GM21825 (cell line): ENCODE measurements around the gene WNT7B.

ENCODE experiments used
- ATAC-seq: cut with Tn5 transposase; IDR thresholded peaks from one replicate; pipeline ENCODE4 v1.9.1; 2021; ENCODE audit warnings: mild to moderate bottlenecking, moderate library complexity; ENCODE audit not compliant: unreplicated experiment

WNT7B gene

DNA sequence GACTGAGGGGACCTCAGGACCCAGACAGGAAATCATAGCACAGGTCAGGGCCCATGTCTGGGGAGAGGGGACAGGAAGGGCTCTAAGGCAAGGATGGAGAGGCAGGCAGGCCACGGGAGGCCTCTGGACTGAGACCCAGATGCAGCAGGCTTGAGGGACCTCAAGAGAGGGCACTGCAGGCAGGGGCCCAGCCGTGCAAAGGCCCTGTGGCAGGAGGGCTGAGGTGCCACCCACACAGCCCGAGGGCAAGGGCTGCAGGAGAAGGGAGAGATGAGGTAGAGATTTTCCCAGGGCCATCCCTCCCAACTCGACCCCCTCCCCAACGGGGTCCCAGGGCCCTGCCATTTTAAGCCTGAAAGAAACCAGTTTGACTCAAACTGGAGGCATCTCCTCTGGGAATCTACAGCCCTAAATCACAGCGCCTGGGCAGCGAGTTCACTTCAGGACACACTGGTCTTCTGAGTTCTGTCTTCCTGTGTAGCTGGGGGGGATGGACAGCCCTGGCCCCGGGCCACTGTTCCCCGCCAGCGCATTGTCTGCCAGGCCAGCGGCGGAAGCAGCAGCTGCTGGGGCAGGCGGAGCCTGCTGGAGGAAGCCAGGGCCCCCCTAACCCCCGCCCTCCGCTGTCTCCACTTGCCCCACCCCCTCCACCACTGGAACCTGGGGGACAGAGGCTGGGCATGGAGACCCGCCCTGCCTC, 20.3 kb upstream of the WNT7B start:
- ATAC-seq = no peak

DNA sequence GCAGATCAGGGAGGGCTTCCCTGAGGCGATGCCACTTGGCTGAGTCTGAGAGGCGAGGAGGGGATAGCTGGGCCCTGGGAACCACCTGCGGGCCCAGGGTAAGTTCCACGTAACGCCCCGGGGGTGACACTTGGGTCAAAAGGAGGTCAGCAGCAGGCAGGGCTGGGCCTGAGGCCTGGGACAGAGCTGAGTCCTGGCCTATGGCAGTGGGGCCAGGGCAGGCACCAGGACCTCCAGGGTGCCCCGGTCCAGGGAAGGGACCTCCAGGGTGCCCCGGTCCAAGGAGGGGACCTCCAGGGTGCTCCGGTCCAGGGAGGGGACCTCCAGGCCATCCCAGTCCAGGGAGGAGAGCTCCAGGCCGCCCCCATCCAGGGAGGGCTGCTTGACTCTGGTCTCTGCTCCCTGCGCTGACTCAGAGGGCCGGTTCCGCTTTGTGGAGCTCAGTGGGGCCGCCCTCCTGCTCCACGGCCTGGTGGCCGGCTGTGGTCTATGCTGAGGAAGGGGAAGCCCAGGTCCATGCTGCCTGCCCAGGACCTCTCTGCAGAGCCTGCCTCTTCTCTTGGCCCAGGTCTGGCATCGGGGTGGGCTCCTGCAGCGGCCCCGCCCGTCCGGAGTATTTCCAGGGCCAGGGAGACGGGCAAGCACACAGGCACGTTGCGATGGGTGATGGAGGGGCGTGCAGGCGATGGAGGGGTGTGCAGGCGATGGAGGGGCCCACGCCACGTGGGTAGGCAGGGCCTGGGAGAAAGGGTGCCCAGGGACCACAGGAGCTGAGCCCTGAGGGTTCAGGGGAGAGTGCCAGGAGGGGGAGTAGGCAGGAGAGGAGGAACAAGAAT, 19.5 kb upstream of the WNT7B start:
- ATAC-seq = no peak

DNA sequence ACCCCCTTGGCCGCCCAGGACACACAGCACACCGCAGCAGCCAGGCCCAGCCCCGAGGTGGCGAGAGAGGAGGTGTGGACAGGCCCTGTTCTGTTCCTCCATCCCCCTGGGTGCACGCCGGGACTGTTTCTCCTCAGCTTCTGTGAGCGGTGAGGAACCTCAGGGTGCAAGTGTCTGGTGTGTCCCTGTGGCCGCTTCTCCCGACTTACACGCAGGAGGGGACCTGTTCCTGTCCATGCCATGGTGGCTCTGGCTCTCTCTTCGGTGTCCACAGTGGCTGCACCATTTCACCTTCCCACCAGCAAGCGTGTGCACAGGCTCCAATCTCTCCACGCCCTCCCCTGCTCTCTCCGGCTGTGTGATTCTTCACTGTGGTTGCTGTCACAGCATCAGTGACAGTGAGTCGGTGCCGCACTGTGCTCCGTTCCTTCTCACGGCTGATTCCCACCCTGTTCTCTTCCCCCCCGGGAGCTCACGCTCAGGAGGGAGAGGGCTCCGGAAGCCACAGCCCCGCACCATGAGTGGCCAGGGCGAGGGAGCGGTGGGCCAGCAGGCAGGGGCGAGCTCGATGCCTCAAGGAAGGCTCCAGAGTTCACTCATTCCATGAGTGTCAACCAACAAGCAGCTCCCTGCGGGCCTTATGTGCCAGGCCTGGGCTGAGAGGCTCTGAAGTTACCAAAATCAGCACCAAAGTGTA, 18.6 kb upstream of the WNT7B start:
- no peak for ATAC-seq

DNA sequence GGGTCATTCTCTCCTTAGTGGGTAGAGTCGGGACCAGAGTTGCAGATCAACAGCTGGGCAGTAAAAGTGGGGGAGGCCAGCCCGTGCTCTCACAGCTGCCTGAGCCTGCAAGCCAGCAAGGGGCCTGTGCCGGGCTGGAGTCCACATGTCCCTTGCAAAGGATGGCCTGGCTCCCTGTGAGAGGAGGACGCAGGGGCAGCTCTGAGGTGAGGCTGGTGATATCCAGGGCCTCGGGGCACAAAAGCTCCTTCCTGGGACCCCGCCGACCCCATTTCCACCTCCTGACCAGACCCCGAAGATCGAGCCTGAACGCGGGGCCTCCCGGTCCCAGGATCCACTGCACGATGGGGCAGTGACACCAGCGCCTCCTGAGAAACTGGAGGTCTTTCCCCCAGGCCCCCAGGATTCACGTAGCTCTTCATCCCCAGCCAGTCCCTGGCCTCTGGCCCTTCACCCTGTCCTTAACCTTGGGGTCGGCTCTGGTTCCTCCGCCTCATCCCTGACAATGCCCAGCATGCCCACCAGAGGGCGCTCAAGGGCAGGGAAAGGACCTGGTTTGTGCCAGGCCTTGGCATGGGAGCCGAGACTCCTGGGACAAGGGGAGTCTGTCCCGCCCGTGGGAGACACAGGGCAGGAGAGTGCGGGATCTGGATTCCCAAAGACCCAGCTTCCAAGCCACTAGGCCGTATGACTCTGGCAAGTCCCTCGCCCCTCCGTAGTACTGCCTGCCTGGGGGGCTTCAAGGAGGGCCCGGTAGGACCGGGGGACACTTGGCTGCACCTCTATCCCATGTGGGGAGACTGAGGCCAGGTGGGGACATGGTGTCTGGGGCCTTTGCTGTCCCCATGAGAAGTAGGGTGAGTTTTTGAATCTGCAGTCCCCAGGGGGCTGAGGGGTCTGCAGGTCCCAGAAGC, 17.8 kb upstream of the WNT7B start:
- no peak for ATAC-seq

DNA sequence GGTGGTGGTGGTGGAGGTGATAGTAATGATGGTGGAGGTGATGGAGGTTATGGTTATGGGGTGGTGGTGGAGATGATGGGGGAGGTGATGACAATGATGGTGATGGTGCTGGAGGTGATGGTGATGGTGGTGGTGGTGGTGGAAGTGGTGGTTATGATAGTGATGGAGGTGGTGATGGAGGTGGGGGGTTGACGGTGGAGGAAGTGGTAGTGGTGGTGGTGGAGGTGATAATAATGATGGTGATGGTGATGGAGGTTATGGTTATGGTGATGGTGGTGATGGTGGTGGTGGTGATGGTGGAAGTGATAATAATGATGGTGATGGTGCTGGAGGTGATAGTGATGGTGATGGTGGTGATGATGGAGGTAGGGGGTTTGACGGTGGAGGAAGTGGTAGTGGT, 16.9 kb upstream of the WNT7B start:
- no peak for ATAC-seq

DNA sequence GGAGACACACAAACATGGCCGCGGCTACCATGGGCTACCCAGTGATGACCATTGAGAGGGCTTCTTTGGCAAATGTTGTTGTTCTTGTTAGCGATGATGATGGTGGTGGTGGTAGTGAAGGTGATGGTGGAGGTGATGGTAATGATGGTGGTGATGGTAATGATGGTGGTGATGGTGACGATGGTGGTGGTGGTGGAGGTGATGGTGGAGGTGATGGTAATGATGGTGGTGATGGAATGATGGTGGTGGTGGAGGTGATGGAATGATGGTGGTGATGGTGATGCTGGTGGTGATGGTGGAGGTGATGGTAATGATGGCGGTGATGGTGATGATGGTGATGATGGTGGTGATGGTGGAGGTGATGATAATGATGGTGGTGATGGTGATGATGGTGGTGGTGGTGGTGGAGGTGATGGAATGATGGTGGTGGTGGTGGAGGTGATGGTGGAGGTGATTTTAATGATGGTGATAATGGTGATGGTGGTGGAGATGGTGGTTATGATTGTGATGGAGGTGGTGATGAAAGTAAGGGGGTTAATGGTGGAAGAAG, 16.3 kb upstream of the WNT7B start:
- no peak for ATAC-seq

DNA sequence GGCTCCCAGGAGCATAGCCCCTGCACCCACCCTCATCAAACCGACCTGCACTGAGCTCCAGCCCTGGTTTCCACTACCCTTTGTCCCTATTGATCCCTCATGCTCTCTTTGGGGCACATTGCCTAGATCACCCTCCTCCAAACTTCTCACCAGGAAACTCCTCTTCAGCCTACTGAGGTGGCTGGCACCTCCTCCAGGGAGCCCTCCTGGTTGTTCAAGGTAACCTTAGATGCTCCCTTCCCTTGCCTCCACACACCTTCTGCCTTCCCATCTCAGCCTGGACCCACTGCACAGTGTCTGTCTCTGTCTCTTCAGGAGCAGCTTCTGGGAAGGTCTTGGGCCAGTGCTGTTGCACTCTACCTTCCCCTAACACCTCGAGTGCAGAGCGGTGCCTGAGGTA, 15.8 kb upstream of the WNT7B start:
- ATAC-seq = no peak

DNA sequence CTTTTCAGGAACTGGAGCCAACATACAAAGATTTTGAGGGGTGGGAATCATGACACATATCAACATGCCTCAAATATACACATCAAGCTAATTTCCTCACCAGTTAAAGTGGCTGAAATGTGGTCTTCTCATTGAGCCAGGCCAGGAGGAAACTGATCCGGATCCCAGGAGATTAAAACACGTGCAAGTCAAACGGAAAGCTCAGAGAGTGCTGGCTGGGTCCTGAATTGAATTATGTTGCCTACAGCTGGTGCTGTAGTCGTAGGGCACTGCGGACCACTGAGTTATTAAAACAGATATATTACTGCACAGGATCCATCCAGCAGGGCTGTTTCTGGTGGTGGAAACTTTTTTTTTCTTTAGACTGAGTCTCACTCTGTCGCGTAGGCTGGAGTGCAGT, 14.1 kb upstream of the WNT7B start:
- no peak for ATAC-seq

DNA sequence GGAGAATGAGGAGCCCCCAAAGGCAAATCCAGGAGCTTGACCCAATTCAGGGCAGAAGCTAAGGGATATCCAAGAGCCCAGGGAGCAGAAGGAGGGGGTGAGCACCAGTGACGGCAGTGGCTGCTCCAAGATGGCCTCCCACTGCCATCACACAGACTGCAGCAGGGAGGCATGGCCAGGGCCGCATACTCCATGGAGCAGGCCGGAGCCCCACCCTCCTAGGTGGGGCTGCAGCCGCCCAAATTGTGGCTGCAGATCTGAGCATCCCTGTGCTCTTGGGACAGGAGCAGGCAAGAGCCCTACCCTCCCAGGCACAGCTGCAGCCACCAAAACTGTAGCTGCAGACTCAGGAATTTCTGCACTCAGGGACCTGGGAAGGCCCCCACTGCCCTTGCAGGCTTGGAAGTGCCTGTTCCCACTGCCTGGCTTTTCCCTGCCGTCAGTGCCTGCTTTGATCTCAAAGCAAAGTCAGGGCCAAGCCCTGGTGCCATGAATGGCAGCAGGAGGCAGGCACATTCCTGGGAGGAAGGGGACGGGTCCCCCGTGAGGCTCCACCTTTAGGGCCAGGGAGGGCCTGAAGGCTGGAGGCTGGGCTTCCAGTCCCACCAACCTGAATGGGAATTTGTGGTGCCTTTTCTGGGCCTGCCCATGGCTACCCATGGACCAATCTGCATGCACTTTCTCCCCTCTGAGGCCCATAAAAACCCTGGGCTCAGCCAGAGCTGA, 10.3 kb upstream of the WNT7B start:
- ATAC-seq = no peak

DNA sequence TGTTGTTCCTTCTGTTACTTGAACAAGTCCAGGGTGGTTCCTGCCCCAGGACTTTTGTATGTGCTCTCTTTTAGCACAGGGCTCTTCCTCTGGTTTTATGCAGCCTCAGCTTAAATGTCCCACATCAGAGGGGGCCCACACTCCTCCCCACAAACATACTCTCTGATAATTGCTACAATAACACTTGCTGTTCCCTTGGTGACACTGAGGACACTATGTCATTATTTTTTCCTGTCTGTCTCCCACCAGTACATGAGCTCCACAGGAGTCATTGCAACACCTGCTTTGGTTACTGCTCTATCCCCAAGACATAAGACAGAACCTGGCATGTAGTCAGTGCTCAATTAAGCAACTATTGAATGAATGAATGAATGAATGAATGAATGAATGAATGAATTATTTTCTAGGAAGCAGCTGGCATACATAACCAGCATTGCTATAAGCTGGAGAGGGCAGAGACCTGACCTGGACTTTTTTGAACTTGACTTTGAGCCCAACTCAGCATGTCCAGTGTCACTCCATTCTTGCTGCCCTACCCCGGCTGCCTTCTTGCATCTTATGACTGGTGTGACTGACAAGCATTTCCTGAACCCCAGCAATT, 7.5 kb upstream of the WNT7B start:
- no peak for ATAC-seq

DNA sequence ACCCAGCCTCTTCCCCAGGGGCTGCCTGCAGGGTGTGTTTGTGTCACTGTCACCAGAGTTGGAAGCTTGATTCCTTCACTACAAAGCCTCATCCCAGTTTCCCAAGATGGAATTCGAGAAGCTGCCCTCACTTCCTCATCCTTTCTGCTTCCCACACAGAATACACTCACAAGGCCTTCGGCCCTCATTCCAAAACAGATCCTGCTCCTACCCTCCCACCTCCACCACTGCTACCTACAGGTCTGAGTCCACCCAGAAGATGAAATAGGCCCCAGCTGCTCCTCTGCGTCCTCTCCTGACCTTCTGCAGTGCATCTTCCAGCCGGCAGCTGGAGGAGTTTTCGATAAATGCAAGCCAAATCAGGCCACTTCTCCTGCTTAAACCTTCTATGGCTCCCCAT, 6.8 kb upstream of the WNT7B start:
- ATAC-seq = no peak

DNA sequence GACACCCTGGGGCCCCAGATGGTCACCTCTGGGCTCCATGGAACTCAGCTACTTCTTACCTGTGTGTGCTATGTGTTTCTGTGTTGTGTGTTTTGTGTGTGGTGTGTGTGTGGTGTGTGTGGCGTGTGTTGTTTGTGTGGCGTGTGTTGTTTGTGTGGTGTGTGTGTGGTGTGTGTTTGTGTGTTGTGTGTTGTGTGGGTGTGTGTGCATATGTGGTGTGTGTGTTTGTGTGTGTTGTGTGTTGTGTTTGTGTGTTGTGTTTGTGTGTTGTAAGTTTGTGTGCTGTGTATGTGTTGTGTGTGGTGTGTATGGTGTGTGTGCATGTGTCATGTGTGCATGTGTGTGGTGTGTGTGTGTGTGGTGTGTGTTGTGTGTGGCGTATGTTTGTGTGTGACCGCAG, 3.8 kb upstream of the WNT7B start:
- no peak for ATAC-seq

DNA sequence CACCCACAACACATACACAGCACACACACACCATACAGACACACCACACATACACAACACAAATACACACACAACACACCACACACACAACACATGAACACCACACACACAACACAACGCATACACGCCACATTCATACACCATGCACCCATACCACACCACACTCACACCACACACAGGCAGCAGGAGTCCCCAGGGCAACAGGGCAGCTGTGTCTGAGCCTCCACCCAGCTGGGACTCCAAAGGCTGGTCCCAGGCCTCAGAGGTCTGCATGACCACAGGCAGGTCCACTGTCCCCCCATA, 3.3 kb upstream of the WNT7B start:
- no peak for ATAC-seq

DNA sequence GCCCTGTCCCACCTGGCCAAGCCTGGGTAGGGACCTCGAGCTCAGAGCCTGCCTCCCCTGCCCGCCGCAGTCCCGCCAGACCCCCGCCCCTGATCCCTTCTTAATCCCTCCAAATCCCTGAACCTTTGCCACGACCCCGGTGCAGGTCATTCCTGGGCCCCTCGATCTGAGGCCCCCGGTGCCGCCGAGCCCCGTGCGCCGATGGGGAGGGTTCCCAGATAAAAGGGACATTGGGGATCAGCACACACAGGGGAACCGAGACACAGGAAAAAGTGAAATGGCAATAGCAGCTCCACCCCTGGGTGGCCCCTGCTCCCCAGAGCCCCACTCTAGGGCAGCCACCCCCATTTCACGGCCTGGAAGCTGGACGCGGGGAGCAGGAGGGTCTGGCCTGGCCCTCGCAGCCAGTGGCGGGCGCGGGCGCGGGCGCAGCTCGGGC, 1.3 kb upstream of the WNT7B start:
- no peak for ATAC-seq

DNA sequence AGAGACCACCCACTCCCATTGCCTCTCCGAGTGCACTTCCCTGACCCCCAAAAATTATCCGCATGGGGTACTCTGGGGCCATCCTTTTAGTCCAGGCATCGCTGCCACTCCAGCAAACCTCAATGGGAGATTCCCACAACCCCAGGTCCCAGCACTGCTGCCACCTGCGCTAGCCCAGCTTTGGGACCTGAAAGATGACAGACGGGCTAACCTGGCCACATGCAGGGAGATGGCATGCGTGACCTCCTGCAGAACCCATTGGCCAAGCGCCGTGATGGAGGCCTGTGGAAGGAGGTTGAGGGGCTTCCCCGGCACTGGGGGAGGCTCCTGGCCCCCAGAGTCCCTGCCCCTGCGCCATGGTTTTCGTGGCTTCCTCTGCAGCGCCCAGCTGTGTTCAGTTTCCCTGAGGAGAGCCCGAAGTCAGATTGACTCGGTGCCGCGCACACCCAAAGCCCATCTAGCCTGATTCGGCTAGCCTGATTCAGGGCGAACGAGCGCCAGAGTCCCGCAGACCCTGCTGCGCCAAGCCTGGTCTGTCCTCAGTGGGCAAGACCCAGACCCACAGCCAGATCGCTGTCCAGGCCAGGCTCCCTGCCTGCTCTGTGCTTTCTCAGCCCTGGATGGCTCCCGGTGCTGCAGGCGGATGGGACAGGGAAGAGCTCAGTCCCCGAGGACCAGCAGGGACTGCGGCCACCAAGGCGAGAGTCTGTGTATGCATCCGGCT, 751 bp upstream of the WNT7B start:
- ATAC-seq = no peak

DNA sequence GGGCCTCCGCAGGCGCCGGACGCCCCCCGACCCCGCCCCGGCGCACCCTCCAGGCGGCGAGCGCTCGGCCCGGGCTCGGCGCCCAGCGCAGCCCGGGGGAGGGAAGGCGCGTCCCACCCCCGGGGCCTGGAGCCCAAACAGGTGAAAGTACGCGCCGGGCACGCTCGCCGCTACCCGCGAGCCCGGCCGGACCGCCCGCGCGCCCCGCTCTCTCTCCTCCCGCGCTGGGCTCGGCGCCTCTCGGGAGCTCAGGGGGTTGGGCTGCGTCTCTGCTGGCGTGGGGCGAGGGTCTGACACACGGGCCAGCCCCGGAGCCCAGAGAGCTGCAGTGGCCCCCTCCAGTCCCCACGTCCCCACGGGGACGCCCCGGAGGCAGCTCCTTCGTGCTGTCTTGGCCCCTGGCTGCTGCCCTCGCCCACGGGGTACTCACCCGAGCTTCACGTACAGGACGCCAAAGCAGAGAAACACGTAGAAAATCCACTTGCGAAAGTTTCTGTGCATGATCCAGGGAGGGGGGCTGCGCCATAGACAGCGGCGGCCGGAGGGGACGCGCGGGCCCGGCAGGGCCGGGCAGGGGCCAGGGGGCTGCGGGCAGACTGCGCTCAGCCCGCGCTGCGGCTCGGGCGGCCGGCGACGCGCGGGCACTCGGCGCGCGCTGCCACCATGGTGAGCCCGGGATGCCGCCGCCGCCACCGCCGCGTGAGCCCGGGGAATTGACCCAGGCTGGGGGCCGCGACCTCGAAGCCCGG, 534 bp downstream of the WNT7B start:
- ATAC-seq = no peak

DNA sequence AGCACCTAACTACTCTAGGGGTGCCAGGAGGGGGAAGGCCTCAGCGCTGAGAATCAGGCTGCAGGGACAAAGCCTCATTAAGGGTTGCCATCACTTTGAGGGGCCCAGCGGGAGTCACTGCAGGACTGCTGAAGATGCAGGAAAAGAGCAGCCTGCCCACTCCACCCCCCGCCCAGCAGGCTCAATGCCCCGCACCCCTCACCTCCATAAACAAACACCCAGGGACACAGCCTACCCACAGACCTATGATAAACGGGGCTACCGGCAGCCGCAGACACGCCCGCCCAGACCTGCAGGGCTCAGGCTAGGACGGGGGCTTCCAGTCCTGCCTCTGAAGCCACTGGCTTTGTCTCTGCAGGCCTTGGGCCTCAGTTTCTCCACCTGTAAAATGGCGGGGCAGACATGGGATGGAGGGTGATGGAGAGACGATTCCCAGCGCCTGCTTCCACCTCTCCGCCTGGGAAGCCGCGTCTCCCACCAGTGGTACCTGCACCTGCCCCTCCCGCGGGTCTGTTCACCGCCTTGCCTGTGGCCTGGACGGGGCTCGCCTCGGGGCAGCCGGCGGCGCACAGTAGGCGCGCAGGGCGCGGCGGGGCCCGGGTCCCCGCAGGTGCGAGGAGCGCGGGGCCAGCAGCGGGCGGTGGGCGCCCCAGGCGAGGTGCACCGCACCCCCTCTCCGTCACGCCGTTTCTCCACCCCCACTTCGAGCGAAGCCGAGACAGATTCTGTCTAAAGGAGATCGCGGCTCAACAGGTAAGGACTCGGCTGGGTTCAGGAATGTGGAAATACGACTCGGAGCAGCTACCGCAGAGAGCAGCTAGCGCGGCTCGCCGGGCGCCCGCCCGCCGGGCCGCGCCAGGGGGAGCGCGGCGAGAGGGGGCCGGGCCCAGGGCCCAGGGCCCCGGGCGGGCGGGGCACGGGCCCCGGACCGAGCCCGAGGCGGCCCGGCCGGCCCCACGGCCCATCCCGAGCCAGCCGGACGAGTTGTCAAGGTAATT, 1.5 kb downstream of the WNT7B start:
- ATAC-seq = no peak
